Adrenal gland (tissue), 5 donors: Measurements from ENCODE around the gene SLC2A4.

Experiments
- POLR2A ChIP-seq, 2 donors: fragments of 450-650 bp; IDR thresholded peaks; one replicate each; pipeline ENCODE4 v1.6.1; 2017; ENCODE audit warnings: antibody characterized with exemption in 2 of 2, mild to moderate bottlenecking in 2 of 2, moderate library complexity in 1 of 2
- TF ChIP-seq, protein P1 (sequence below), 6 experiments: fragments of 450-650 bp in 4 of 6; fragments of 200-600 bp in 2 of 6; sonication (generic) in 1 of 6; IDR thresholded peaks; 1 replicate in 5 of 6; 2 replicates in 1 of 6; pipeline versions ENCODE4 v1.5.1 to v1.8.0; 2016 to 2021; ENCODE audit warnings: antibody characterized with exemption in 6 of 6, mild to moderate bottlenecking in 2 of 6, moderate library complexity in 1 of 6
- donor health status: DM: no; HTN: no; CAD: no.

DNA sequence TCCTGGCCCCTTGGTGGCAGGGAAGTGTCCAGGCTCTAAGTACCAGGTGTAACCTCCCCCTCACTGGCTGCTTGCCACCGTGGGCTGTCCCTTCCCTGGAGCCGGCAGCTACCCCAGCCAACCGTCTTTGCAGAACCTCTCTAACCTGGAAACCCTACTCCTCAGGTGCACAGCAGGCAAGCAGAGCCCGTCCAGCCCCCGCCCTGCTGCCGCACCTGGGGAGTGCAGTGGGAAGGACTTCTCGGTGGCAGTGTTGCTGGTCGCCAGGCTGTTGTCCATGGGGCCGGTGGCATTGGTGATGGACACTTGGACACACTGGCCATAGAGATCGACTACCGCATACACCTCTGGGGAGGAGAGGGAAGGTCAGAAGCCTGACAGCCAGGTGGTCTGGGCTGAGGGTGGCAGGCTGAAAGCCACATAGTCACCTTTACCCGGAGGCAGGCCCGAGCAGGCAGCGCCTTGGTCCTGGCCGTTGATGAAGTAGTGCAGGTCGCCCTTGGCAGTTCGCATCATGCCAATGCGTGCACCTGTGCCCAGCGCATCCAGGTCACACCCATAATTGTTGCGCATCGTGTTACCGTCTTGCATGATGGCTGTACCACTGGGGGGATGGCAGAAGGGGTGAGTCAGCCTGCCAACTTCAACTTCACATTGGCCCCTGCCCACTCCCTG lies 41.1 kb downstream of the SLC2A4 start:
- TF ChIP-seq, protein P1, sequence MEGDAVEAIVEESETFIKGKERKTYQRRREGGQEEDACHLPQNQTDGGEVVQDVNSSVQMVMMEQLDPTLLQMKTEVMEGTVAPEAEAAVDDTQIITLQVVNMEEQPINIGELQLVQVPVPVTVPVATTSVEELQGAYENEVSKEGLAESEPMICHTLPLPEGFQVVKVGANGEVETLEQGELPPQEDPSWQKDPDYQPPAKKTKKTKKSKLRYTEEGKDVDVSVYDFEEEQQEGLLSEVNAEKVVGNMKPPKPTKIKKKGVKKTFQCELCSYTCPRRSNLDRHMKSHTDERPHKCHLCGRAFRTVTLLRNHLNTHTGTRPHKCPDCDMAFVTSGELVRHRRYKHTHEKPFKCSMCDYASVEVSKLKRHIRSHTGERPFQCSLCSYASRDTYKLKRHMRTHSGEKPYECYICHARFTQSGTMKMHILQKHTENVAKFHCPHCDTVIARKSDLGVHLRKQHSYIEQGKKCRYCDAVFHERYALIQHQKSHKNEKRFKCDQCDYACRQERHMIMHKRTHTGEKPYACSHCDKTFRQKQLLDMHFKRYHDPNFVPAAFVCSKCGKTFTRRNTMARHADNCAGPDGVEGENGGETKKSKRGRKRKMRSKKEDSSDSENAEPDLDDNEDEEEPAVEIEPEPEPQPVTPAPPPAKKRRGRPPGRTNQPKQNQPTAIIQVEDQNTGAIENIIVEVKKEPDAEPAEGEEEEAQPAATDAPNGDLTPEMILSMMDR (IDR thresholded peaks at IDR 0.05), result no peak
- no peak for TF ChIP-seq POLR2A (IDR thresholded peaks at IDR 0.05)
